ENCODE measurements around the gene ASH1L.
"Not testable (repeated sequence)": the region's sequence is repeated elsewhere in the genome, so short reads cannot be mapped to it uniquely, and the experiment has no call there.

The ASH1L gene

DNA sequence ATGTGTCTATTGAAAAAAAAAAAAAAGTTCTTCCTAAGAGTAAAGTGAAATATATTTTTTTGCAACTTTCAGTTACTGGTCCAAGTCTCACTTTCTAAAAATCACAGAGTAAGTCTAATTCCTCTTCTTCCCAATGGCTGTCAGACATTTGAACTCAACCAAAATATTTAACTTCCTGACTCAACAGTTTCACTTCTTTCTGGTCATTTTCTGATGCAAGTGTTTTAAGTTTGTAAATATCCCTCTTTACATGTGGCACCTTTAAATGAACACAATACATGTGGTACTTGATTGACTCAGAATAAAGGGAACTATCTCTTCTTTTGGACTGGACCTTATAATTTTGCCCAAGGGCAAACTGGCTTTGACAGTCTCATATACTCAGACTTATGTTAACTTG lies 76.7 kb downstream of the ASH1L start:
- no peak for DNase-seq

DNA sequence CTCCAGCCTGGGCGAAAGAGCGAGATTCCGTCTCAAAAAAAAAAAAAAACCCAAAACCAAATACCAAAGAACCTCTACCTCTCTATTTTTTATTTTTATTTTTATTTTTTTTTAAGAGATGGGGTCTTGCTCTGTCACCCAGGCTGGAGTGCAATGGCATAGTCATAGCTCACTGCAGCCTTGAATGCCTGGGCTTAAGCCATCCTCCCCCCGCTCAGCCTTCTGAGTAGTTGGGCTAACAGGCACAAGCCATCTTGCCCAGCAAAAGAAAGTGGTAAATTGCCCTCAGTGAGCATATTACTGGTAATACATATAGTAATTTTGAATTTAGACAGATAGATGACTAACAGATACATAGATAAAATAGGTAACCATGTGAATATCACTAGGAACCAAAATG lies 77.4 kb downstream of the ASH1L start:
- no peak for DNase-seq

DNA sequence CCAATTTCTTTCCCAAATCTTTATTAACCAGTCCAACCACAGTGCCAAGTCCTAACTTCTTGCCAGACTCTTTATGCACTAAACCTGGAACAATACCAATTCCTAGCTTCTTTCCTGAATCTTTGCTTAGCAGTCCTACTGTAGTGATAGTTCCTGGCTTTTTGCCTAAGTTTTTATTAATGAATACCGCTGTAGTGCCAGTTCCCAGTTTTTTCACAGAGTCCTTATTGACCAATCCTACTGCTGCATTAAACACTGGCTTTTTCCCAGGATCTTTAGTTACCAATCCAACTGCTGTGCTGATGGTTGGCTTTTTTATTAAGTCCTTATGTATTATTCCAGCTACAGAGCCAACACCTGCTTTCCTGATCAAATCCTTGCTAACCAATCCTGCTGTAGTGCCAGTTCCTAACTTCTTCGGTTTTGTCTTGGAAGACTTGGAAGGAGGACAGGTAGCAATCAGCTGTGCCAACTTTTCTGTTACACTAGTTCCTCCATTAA lies 80.8 kb downstream of the ASH1L start:
- no peak for DNase-seq

DNA sequence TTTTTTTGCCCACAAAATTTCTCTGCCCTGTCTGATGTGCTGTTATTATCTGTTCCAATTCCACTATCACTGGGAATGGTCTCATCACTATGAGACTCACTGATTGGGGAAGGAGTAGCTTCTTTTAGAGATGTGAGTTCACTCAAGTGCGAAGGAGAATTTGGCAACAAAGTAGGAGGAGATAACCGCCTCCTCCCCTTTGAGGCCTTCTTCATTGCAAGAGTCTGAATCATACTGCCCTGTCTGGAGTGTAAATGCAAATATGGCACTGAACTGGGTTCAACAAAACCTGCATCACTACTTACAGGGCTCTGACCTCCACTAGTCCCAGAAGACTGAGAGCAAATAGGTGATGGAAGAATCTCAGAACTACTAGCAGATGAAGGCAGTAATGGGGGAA lies 83.4 kb downstream of the ASH1L start:
- no peak for DNase-seq

DNA sequence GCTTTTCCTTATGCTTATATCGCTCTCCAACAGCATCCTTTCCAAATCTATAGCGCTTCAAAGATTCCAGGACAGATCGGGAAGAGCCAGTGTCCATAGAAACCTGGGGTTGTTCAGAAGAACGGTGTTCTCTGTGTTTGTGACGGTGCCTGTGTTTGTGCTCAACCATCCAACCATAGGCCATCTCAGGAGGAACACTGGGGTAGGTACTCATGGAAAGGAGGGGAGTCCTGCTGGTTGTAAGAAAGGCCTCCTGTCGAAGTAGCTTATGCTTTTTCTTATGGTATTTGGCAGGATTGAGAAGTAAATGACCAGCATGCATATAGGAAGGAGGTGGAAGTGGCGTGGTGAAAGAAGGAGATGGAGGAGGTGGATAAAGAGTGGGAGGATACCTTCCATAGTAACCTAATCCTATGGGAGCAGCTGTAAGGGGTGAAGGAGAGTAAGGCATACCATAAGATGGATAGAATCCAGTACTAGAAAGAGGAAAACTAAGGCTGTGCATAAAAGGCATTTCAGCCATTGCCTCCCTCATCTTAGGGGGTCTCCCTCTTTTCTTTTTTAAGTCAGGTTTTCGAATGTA lies 84.2 kb downstream of the ASH1L start:
- DNase-seq = no peak

DNA sequence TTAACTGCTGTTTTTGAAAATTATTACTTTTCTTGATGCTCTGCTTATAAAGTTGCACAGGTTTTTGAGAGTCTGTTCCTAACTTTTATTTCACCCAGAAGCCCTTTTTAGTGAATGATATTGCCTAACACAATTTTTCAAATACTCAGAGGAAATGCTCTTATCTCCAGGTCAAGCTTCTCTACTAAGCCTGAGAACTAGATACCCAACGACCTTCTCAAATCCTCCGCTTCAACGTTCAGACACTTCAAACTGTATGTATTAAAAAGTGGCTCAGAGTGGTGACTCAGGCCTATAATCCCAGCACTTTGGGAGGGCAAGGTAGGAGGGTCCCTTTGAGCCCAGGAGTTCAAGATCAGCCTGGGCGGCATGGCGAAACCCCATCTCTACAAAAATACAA lies 88.5 kb downstream of the ASH1L start:
- DNase-seq = no peak

DNA sequence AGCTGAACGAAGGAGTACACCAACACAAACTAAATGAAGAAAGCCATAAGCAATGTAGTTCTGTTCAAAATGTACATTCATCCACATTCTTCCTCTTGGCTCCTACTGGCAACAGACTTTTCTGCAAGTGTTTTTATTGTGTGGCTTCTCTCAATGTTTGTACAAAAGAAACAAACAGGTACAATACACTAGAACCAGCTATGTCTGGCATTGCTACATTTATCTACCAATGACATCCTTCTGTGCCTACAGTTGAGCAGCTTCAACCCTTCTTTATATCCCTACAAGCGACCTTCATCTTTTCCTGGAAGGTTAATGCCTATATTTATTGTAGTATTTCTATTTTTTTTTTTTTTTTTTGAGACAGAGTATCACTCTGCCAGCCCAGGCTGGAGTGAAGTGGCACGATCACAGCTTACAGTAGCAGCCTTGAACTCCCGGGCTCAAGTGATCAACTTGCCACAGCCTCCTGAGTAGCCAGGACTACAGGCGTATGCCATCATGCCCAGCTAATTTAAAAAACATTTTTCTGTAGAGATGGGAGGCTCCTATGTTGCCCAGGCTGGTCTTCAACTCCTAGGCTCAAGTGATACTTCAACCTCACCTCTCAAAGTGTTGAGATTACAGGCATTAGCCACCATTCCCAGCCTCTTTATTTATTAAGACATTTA lies 89.3 kb downstream of the ASH1L start:
- no peak for DNase-seq

DNA sequence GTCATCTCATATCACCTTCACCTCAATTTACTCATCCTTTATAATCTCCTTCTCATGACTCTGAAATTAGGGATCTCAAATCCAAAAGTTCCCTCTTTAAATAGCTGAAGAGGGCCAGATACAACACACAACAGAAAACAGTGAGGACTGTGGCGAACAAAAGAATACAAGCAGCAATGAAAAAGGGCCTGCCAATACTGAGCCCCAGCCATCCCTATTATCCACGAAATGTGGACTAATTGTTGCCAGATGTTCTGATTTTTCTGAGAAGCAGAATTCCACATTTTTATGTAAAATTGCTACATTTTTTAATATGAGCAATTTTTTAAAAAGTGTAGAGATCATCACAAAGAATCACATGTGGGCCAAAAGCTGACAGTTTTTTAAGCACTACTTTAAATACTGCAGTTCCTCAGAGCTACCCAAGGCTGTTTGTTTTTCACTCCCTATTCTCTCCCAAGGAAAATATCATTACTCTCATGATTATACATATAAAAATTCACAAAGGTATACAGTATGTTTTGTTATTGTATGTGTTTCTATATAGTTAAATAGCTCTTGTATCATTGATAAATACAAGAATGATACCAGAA lies 90.0 kb downstream of the ASH1L start:
- DNase-seq = no peak

DNA sequence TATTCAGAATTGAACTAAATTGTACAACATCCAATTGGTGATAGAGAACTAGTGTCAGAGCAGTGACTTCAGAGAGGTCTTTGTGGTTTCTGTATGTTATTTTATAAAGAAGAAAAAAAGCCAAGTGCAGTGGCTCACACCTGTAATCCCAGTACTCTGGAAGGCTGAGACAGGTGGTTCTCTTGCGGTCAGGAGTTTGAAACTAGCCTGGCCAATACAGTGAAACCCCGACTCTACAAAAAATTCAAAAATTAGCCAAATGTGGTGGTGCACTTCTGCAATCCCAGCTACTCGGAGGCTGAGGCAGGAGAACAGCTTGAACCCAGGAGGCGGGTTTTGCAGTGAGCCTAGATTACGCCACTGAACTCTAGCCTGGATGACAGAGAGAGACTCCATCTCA lies 90.7 kb downstream of the ASH1L start:
- no peak for DNase-seq

DNA sequence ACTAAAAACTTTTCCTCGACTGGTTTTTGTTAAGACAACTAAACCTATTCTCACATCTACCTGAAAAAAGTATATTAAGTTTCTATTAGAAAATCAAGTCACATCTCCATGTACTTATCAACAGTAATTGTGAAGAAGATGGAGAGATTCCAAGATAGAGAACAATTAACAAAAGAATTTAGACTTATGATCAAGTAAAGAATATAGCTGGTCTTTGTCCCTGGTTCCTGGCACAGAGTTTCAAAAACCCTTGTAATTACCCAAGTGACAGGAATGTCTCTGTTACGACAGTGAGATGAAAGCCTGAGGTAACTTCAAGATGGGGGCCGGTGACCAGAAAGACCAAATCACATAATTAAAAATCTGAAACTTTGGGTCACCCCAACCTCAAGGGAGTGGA lies 91.6 kb downstream of the ASH1L start:
- no peak for DNase-seq

DNA sequence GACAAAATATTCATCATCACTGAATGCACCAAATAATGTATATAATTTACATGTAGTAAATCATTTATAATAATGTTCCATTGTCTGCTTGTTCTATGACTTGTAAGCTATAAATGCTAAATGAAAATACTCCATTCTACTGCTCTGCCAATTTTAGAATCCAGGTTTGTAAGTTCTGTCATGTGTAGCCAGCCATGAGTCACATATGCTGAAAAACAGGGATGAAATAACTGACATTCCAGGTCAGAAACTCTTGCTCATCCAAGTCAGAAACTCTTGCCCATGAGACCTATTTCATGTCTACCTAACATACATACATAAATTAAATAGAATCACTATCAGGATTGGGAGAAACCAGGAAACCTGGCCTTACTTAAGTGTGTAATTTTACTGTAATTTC lies 95.6 kb downstream of the ASH1L start:
- no peak for DNase-seq

DNA sequence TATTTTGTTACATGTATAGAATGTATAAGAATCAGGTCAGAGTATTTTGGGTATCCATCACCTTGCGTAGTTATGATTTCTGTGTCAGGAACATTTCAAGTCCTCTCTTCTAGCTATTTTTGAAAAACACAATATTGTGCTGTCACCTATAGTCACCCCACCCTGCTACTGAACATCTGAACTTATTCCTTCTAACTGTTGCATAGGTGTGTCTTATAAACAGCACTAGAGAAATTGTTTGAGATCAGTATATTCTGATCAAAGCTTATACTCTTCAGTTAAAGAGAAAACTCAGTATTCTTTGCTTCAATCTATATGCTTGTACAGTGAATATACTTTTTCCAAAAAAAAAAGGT lies 96.0 kb downstream of the ASH1L start:
- DNase-seq = no peak

DNA sequence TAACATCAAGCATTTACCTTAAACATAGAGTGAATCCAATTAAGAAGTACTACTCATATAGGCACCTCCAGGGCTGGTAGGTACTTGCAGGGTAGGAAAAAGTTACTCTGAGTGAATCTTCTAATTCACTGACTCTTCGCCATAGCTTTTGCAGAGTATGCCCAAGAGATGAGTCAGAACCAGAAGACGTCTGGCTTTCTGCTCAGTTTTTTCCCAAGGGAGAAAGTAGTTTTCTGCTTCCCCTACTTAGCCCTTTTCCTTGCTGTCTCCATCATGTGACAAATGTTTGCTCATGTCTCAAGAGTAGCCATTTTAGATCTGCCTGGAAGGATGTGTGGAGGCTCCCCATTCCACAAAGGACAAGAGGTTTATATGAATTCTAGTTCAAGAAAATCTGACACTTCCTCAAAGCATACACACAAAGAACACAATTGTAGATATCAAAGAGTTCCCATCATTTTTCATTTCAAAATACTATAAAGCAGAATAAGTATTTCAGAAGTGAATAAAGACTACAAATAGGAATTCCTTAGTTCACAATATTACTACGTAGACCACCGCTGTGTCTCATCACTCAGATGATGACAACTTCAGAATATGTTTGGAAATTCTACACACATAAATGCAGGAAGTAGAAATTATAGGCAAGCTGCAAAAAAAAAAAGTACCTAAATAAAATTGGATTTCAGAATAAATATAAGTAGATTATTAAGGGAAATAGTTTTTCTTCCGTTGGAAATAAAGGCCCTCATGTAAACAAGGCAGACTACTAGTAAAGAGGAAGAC lies 98.5 kb downstream of the ASH1L start:
- no peak for DNase-seq

DNA sequence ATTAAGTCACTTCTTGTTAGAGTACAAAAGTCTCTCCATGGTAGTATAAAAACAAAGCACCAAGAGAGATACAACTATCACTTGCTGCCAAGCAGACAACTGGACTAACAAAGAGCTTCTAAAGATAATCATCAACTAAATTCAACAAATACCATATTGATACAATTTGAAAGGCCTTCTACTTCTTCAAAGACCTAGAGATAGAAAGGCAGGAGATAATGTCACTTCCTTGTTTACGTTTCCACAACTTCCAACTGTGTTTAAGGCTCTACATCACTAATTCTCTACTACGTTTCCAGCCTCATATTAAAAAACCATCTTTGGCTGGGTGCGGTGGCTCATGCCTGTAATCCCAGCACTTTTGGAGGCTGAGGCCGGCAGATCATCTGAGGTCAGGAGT lies 104.5 kb downstream of the ASH1L start:
- DNase-seq = no peak

DNA sequence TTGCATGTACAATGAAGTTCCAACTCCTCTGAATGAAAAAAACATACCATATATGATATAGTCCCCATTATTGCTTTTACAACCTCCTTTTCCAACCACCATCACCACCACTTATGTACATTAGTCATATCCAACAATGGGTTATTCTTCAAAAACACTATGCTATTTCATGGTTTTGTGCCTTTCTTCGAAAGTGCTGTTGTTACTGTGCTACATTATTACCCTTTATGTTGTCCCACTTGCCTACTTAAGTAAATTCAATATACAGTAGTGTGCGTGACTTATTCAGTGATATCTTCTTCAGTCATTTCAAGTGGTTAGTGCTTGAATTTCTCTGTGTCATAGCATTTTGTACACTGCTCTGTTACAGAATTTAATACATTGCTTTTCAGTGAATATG lies 105.3 kb downstream of the ASH1L start:
- DNase-seq = no peak

DNA sequence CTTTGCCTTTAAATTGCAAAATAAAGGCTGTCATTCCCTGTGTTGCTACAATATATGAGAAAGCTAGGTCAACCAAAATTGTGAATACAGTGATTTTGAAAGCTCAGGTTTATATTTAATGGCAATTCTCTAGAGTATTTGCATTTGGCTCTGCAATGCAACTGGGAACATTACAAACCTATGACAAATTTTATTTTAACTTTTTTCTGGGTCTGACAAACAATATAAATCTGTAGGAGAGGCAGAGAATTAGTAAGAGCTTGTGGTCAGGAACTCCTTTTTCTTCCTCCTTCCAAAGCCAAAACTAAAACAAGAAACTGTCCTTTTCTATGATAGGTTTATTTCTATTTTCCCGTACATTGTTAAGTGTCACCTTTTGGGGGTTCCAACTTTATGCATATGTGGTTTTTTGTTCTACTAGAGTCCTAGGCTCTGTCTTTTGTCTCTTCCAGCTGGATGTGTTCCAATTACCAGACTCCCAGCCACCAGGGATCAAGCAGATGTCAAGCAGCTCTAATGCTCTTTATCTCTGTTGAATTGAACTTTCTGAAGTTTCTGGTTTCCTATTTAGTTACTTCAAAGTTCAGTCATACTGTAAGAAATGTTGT lies 106.9 kb downstream of the ASH1L start:
- DNase-seq = no peak

DNA sequence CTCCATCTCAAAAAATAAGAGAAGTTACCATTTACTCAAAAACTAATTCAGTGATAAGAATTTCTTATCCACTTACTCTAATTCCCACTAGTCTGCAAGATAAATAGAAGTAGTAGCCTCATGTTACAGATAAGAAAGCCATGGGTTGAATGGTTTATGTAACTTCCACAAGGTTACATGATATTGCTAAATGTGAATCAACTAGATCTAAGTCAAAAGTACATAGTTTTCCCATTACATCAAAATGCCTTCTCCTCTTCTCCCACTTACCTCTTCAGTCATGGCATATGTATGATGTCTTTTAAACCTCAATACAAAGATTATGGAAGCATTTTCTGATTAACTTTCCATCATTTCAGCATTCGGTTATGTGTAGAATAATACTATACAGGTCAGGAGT lies 108.5 kb downstream of the ASH1L start:
- no peak for DNase-seq

DNA sequence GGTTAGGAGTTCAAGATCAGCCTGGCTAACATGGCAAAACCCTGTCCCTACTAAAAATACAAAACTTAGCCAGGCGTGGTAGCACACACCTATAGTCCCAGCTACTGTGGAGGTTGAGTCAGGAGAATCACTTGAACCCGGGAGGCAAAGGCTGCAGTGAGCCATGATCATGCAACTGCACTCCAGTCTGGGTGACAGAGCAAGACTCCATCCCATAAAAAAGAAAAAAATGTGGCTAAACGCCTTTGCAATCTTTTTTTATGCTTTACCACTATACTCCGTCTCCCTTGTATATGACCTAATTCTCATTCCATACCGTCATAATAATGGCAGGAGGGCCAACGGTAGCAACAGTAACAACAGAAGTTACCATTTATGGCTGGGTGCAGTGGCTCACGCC lies 109.5 kb downstream of the ASH1L start:
- no peak for DNase-seq

DNA sequence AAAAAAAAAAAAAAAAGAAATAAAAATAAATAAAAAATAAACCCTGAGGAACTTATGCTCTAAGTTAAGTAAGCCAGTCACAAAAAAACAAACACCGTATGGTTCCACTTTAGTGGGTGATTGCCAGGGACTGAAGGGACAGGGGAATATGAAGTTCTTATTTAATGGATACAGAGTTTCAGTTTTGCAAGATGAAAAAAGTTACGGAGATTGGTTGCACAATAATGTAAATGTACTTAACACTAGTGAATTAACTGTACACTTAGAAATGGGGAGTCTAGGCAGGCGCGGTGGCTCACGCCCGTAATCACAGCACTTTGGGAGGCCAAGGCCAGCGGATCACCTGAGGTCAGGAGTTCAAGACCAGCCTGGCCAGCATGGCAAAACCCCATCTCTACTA lies 111.4 kb downstream of the ASH1L start:
- DNase-seq = no peak

DNA sequence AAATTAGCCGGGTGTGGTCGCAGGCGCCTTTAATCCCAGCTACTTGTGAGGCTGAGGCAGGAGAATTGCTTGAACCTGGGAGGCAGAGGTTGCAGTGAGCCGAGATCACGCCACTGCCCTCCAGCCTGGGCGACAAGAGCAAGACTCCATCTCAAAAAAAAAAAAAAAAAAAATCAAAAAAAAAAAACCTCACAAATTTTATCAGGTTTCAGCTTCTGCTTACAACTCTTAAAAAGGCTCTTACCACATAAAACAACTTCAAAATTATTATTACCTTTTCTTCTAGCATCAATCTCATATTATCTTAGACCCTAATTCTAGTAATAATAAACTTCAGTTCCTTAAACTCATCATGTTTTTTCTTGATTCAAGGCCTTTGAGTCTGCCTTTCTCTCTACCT lies 120.2 kb downstream of the ASH1L start:
- DNase-seq = not testable (repeated sequence)

DNA sequence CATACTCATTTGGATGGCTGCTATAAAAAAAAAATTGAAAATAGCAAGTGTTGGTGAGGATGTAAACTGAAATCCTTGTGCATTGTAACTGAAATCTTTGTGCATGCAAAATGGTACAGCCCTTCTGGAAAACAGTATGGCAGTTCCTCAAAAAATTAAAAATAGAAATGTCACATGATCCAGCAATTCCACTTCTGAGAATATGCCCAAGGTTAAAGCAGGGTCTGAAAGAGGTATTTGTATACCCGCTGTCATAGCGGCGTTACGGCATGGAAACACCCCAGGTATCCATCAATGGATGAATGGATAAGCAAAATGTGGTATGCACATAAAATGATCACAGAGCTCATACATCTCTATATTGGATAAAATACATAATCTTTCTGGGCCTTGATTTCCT lies 125.2 kb downstream of the ASH1L start:
- DNase-seq = no peak

DNA sequence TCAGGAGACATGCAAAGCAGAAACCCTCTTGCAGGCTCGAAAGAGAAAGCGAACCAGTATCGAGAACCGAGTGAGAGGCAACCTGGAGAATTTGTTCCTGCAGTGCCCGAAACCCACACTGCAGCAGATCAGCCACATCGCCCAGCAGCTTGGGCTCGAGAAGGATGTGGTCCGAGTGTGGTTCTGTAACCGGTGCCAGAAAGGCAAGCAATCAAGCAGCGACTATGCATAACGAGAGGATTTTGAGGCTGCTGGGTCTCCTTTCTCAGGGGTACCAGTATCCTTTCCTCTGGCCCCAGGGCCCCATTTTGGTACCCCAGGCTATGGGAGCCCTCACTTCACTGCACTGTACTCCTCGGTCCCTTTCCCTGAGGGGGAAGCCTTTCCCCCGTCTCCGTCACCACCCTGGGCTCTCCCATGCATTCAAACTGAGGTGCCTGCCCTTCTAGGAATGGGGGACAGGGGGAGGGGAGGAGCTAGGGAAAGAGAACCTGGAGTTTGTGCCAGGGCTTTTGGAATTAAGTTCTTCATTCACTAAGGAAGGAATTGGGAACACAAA lies 128.7 kb downstream of the ASH1L start:
- not testable (repeated sequence) for DNase-seq
